ENCODE results near the gene MARCHF9.

MARCHF9 gene

DNA sequence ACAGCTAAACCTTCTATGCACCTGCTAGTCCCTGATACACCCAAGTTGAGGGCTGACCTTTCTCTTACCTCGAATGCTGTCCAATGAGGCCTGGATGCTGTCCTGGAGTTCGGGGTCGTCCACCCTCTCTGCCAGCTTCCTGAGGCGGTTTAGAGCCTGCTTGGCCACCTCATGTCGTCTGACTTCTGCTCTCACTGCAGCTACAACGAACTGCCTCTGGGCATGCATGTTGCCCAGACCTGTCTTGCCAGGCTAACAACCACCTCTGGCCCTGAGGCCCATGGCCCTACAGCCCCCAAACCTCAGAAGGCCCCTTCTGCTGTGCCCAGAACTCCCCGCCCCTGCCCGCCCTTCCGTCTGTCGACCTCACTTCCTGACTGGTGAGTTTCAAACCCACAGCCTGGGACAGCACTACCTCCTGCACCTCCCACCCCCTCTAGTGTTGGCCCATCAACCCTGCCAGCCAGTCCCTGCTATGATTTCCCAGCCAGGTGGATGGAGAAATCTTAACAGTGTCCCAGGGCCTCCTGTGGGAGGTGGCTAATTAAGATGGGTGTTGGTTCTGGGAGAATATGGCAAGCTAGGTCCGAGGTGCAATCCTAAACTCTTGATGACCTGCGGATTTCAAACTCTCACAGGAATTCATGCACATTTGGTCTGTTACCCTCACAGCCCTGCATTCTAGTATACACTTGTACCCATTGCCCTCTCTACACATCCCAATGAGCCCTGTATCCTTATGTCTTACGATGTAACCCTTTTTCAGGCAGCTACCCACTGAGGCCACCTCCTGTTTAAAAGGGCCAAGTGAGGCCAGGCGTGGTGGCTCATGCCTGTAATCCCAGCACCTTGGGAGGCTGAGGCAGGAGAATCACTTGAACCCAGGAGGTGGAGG is 12.8 kb upstream of the MARCHF9 start:
- TF ChIP-seq CREB1 (IDR thresholded peaks at IDR 0.05; ENCODE audit: low read depth) = no peak
- TF ChIP-seq YY1 (IDR thresholded peaks at IDR 0.05; ENCODE audit: low read depth) = no peak
- TF ChIP-seq MAX (IDR thresholded peaks at IDR 0.05) = no peak
- no peak for TF ChIP-seq ZBTB7A (IDR thresholded peaks at IDR 0.05; ENCODE audit: low read depth)
- TF ChIP-seq, protein P1, sequence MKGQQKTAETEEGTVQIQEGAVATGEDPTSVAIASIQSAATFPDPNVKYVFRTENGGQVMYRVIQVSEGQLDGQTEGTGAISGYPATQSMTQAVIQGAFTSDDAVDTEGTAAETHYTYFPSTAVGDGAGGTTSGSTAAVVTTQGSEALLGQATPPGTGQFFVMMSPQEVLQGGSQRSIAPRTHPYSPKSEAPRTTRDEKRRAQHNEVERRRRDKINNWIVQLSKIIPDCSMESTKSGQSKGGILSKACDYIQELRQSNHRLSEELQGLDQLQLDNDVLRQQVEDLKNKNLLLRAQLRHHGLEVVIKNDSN (IDR thresholded peaks at IDR 0.05) = no peak

DNA sequence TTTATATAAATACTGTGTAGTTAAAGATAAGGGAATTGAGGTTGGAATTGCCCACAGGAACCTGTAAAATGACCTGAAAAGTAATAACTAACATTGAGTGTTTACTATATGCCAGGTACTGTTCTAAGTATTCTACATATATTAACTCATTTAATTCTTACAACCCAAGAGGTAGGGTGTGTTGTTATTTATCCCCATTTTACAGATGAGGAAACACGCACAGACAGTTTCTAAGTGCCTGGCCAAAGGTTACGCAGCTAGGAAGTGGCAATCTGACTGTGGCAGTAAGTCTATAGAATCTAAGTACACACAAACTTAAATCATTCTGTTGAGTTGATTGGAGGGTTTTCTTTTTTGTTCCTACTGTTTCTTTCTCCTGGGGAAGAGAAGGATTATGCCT is 11.1 kb upstream of the MARCHF9 start:
- TF ChIP-seq, protein P1 (IDR thresholded peaks at IDR 0.05) = no peak
- no peak for TF ChIP-seq FOXM1 (IDR thresholded peaks at IDR 0.05; ENCODE audit: borderline replicate concordance, low read depth)
- TF ChIP-seq RAD21 (IDR thresholded peaks at IDR 0.05; ENCODE audit: low read depth) = no peak
- TF ChIP-seq TAF1 (IDR thresholded peaks at IDR 0.05; ENCODE audit: low read depth) = no peak

DNA sequence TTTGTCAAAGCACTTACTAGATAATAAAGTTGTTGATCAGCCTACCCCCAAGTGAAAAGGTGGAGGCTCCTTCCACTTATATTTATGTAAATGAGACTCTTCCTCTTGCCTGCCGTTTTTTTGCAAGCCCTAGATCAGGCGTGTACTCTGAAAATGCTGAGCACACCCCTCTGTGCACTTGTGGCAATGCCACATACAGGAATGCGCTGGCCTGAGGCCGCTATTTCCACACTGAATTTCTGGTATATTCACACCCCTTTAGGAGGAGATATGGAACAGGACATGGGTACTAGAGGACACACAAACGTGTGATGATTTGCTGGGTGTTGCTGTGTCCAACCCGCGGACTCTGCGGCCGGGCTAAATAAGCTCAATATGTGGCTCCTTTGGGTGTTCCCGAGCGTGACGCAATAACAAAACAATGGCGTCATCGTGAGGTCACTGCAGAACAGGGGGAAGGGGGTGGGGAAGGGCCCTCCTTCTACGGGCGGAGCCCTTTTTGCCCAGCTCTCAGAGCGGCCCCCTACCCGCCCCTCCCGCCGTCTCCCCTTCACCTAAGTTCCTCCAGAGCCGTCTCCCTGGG is 10.6 kb upstream of the MARCHF9 start:
- TF ChIP-seq CEBPB (IDR thresholded peaks at IDR 0.05) (peak; percentile 79), MAX (IDR thresholded peaks at IDR 0.05) (no peak), RAD21 (IDR thresholded peaks at IDR 0.05; ENCODE audit: low read depth) (no peak), EGR1 (IDR thresholded peaks at IDR 0.05) (no peak), NFIC (IDR thresholded peaks at IDR 0.05) (no peak), TCF12 (IDR thresholded peaks at IDR 0.05; ENCODE audit: low read depth) (no peak), CREB1 (IDR thresholded peaks at IDR 0.05; ENCODE audit: low read depth) (peak; percentile 98), YY1 (IDR thresholded peaks at IDR 0.05; ENCODE audit: low read depth) (no peak)
- TF ChIP-seq, protein P1 (IDR thresholded peaks at IDR 0.05) = no peak

- peak; percentile 87 for TF ChIP-seq MAX (IDR thresholded peaks at IDR 0.05)
- TF ChIP-seq NFIC (IDR thresholded peaks at IDR 0.05) = peak; percentile 55; the same call in 1 of the 2 replicates
- TF ChIP-seq RAD21 (IDR thresholded peaks at IDR 0.05; ENCODE audit: low read depth) = no peak
- peak; percentile 55; the same call in 1 of the 2 replicates for TF ChIP-seq CREB1 (IDR thresholded peaks at IDR 0.05; ENCODE audit: low read depth)
- 0 out of 2 replicates have a peak, but pooled peaks have one; percentile 12 for TF ChIP-seq YY1 (IDR thresholded peaks at IDR 0.05; ENCODE audit: low read depth)
- peak; percentile 91 for TF ChIP-seq ZBTB7A (IDR thresholded peaks at IDR 0.05; ENCODE audit: low read depth)
- peak; percentile 60; the same call in 1 of the 2 replicates for TF ChIP-seq EGR1 (IDR thresholded peaks at IDR 0.05)
- TF ChIP-seq CEBPB (IDR thresholded peaks at IDR 0.05) = no peak
- TF ChIP-seq, protein P2, sequence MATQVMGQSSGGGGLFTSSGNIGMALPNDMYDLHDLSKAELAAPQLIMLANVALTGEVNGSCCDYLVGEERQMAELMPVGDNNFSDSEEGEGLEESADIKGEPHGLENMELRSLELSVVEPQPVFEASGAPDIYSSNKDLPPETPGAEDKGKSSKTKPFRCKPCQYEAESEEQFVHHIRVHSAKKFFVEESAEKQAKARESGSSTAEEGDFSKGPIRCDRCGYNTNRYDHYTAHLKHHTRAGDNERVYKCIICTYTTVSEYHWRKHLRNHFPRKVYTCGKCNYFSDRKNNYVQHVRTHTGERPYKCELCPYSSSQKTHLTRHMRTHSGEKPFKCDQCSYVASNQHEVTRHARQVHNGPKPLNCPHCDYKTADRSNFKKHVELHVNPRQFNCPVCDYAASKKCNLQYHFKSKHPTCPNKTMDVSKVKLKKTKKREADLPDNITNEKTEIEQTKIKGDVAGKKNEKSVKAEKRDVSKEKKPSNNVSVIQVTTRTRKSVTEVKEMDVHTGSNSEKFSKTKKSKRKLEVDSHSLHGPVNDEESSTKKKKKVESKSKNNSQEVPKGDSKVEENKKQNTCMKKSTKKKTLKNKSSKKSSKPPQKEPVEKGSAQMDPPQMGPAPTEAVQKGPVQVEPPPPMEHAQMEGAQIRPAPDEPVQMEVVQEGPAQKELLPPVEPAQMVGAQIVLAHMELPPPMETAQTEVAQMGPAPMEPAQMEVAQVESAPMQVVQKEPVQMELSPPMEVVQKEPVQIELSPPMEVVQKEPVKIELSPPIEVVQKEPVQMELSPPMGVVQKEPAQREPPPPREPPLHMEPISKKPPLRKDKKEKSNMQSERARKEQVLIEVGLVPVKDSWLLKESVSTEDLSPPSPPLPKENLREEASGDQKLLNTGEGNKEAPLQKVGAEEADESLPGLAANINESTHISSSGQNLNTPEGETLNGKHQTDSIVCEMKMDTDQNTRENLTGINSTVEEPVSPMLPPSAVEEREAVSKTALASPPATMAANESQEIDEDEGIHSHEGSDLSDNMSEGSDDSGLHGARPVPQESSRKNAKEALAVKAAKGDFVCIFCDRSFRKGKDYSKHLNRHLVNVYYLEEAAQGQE (IDR thresholded peaks at IDR 0.05; ENCODE audit: low read depth) = no peak
- TF ChIP-seq FOXM1 (IDR thresholded peaks at IDR 0.05; ENCODE audit: borderline replicate concordance, low read depth) = peak; percentile 36; the same call in 1 of the 2 replicates
- TF ChIP-seq EP300 (IDR thresholded peaks at IDR 0.05; ENCODE audit: borderline replicate concordance) = 0 out of 2 replicates have a peak, but pooled peaks have one; percentile 5
- TF ChIP-seq TEAD4 (IDR thresholded peaks at IDR 0.05) = peak; percentile 39
- peak; percentile 19; the same call in 1 of the 2 replicates for TF ChIP-seq TCF12 (IDR thresholded peaks at IDR 0.05; ENCODE audit: low read depth)
Observed at GRCh38 chr12:57744777-57745484, 10.0 kb upstream of the MARCHF9 start, which contains the start of gene TSPAN31. TSS of gene TSPAN31 (plus strand) at chr12:57745039. CDS start at chr12:57745155, 116 bp downstream.

- TF ChIP-seq TCF12 (IDR thresholded peaks at IDR 0.05; ENCODE audit: low read depth) = peak; percentile 6; the same call in 1 of the 2 replicates
- TF ChIP-seq, protein P2 (IDR thresholded peaks at IDR 0.05; ENCODE audit: low read depth) = no peak
- no peak for TF ChIP-seq NFIC (IDR thresholded peaks at IDR 0.05)
- no peak for TF ChIP-seq TEAD4 (IDR thresholded peaks at IDR 0.05)
Observed at GRCh38 chr12:57745485-57745881, 9.4 kb upstream of the MARCHF9 start.
